HCT116 (cell line): Measurements from ENCODE around the gene IGF2BP3. TPM values are rescaled to one million over a fixed set of nuclear protein-coding genes. Genes with fewer than 3 reads are reported as not detected.

Source experiments
- ATAC-seq: fragments of 200-7000 bp; cut with Tn5 transposase; 2 replicates; pipeline ENCODE4 v1.9.1; 2020; ENCODE audit warnings: mild to moderate bottlenecking, moderate library complexity
- BruUV-seq: library from RNA; stranded (reverse); fragments of 400-500 nt; replicated peaks from 2 replicates; lab custom pipeline; 2021; lab: Mats Ljungman, UMichigan
- CTCF ChIA-PET: fragments of 300-600 bp; sonication (Branson Sonifier 250); formaldehyde crosslinking; loops from one replicate; lab custom pipeline; 2021; ENCODE audit warnings: antibody characterized with exemption; lab: Charles Lee
- POLR2A ChIA-PET: fragments of 300-600, 350-600 bp; sonication (Branson Sonifier 250); formaldehyde crosslinking; loops from one replicate; lab custom pipeline; 2021; ENCODE audit warnings: antibody characterized with exemption; lab: Charles Lee
- RAD21 ChIA-PET, 2 experiments: fragments of 300-600 bp; sonication (Branson Sonifier 250); formaldehyde crosslinking; loops; one replicate each; lab custom pipeline; 2023; ENCODE audit warnings: low total read pairs in 2 of 2; ENCODE audit not compliant: uncharacterized antibody in 2 of 2, unreplicated experiment in 2 of 2, low non-redundant PET in 1 of 2; lab: Charles Lee
- DNase-seq: peaks from one replicate; pipeline ENCODE4 v3.0.0-alpha.2; 2010; ENCODE audit warnings: low read depth, low spot score
- H2AFZ ChIP-seq: fragments of 200-600 bp; shearing (Covaris generic), sonication (generic); 2 replicates; pipeline ENCODE4 v1.6.1; 2017; ENCODE audit warnings: low read depth, mixed run types, mixed read lengths, antibody characterized with exemption, low read length; ENCODE audit not compliant: poor library complexity, severe bottlenecking
- H3K27ac ChIP-seq: 2 replicates; pipeline ENCODE4 v1.5.1; 2012; ENCODE audit warnings: low read depth, low read length
- H3K27me3 ChIP-seq: fragments of 200-600 bp; sonication (generic); 2 replicates; pipeline ENCODE4 v1.6.1; 2016; ENCODE audit warnings: mixed run types, low read length, mixed read lengths; ENCODE audit not compliant: insufficient read depth
- H3K36me3 ChIP-seq, 2 experiments: fragments of 200-500 bp in 1 of 2; fragments of 200-600 bp in 1 of 2; sonication (Bioruptor generic) in 1 of 2; sonication (generic) in 1 of 2; 2 replicates each; pipeline versions ENCODE4 v1.5.1 to v1.6.1; 2014 to 2016; ENCODE audit warnings: low read length in 2 of 2, inconsistent platforms in 1 of 2, mixed read lengths in 1 of 2, mixed run types in 1 of 2; ENCODE audit not compliant: insufficient read depth in 2 of 2, control insufficient read depth in 1 of 2
- H3K4me1 ChIP-seq, 2 experiments: fragments of 200-600 bp in 1 of 2; sonication (generic) in 1 of 2; 2 replicates each; pipeline versions ENCODE4 v1.5.1 to v1.6.1; 2012 to 2017; ENCODE audit warnings: low read length in 2 of 2, inconsistent platforms in 1 of 2, mild to moderate bottlenecking in 1 of 2, mixed read lengths in 1 of 2, mixed run types in 1 of 2, moderate library complexity in 1 of 2; ENCODE audit not compliant: insufficient read depth in 2 of 2, control insufficient read depth in 1 of 2
- H3K4me2 ChIP-seq: fragments of 200-600 bp; sonication (generic); 2 replicates; pipeline ENCODE4 v1.6.1; 2017; ENCODE audit warnings: mixed run types, low read length, mixed read lengths
- H3K4me3 ChIP-seq, 2 experiments: fragments of 200-600 bp in 1 of 2; sonication (generic) in 1 of 2; replicated peaks in 1 of 2; 2 replicates each; pipeline ENCODE4 v1.5.1; 2011 to 2016; ENCODE audit warnings: low read length in 2 of 2, control low read depth in 1 of 2, low read depth in 1 of 2, mild to moderate bottlenecking in 1 of 2, mixed read lengths in 1 of 2, mixed run types in 1 of 2
- H3K79me2 ChIP-seq: fragments of 200-600 bp; sonication (generic); 2 replicates; pipeline ENCODE4 v1.6.1; 2017; ENCODE audit warnings: mild to moderate bottlenecking, mixed run types, low read length, moderate library complexity, mixed read lengths; ENCODE audit not compliant: insufficient read depth
- H3K9ac ChIP-seq: fragments of 200-600 bp; sonication (generic); 2 replicates; pipeline ENCODE4 v1.6.1; 2016; ENCODE audit warnings: low read length, mixed read lengths
- H3K9me2 ChIP-seq: fragments of 200-600 bp; sonication (generic), shearing (Covaris generic); 2 replicates; pipeline ENCODE4 v1.6.1; 2017; ENCODE audit warnings: mixed run types, mild to moderate bottlenecking, moderate library complexity; ENCODE audit not compliant: insufficient read depth
- H3K9me3 ChIP-seq, 2 experiments: fragments of 200-500 bp in 1 of 2; fragments of 200-600 bp in 1 of 2; sonication (Bioruptor generic) in 1 of 2; sonication (generic) in 1 of 2; 2 replicates each; pipeline ENCODE4 v1.6.1; 2014 to 2017; ENCODE audit warnings: low read length in 2 of 2, mixed read lengths in 2 of 2, inconsistent platforms in 1 of 2, low read depth in 1 of 2, mild to moderate bottlenecking in 1 of 2, mixed run types in 1 of 2, moderate library complexity in 1 of 2; ENCODE audit not compliant: control insufficient read depth in 1 of 2, insufficient read depth in 1 of 2
- H4K20me1 ChIP-seq: fragments of 200-600 bp; sonication (generic), shearing (Covaris generic); 2 replicates; pipeline ENCODE4 v1.6.1; 2017; ENCODE audit warnings: mixed run types, mild to moderate bottlenecking, moderate library complexity; ENCODE audit not compliant: insufficient read depth
- CEBPB ChIP-seq: IDR thresholded peaks from 2 replicates; pipeline ENCODE4 v1.6.1; 2012; ENCODE audit warnings: low read depth
- CTCF ChIP-seq, 3 experiments: fragments of 200-600 bp in 1 of 3; sonication (generic) in 1 of 3; IDR thresholded peaks in 2 of 3; conservative IDR thresholded peaks in 1 of 3; 2 replicates each; pipeline ENCODE4 v1.5.1; 2012 to 2017; ENCODE audit warnings: low read depth in 2 of 3, low read length in 2 of 3, antibody characterized with exemption in 1 of 3, borderline replicate concordance in 1 of 3, control low read depth in 1 of 3, mild to moderate bottlenecking in 1 of 3, mixed read lengths in 1 of 3, mixed run types in 1 of 3, moderate library complexity in 1 of 3; ENCODE audit not compliant: insufficient read depth in 1 of 3
- EZH2 ChIP-seq: fragments of 200-600 bp; sonication (generic); IDR thresholded peaks from 2 replicates; pipeline ENCODE4 v1.6.1; 2017; ENCODE audit warnings: antibody characterized with exemption, mixed run types
- EZH2phosphoT487 ChIP-seq: fragments of 200-600 bp; IDR thresholded peaks from 2 replicates; pipeline ENCODE4 v1.6.1; 2018; ENCODE audit warnings: antibody characterized with exemption, borderline replicate concordance
- MAX ChIP-seq: IDR thresholded peaks from 2 replicates; pipeline ENCODE4 v1.6.1; 2012
- POLR2A ChIP-seq: IDR thresholded peaks from 2 replicates; pipeline ENCODE4 v1.7.0; 2011; ENCODE audit warnings: borderline replicate concordance; ENCODE audit not compliant: insufficient read depth, insufficient read length; ENCODE audit errors: extremely low read depth
- POLR2AphosphoS5 ChIP-seq: IDR thresholded peaks from 2 replicates; pipeline ENCODE4 v1.6.1; 2011; ENCODE audit warnings: mild to moderate bottlenecking, low read depth, low read length, moderate library complexity
- REST ChIP-seq: IDR thresholded peaks from 2 replicates; pipeline ENCODE4 v1.6.1; 2012; ENCODE audit warnings: low read depth
- SIN3A ChIP-seq: IDR thresholded peaks from 2 replicates; pipeline ENCODE4 v1.6.1; 2012; ENCODE audit warnings: low read depth
- SRF ChIP-seq: IDR thresholded peaks from 2 replicates; pipeline ENCODE4 v1.6.1; 2012; ENCODE audit warnings: low read depth
- TCF7L2 ChIP-seq: IDR thresholded peaks from 2 replicates; pipeline ENCODE4 v1.7.0; 2011; ENCODE audit warnings: borderline replicate concordance, inconsistent platforms; ENCODE audit not compliant: insufficient read depth, insufficient read length; ENCODE audit errors: extremely low read depth
- intact Hi-C: fragments of 100-400 bp; cut with micrococcal nuclease; formaldehyde crosslinking; loops from 2 replicates; pipeline ENCODE4 v1.10.0; 2022
- total RNA-seq: library from RNA; stranded (reverse); gene quantifications from one replicate; pipeline ENCODE4 v1.2.1, GENCODE V29; 2021; ENCODE audit not compliant: unreplicated experiment

Gene IGF2BP3
- total RNA-seq, 1 experiment from 2014 or later, result 79.1 TPM

GRCh38 chr7:23335136-23335535 lies 135.2 kb downstream of the IGF2BP3 start:
- Histone ChIP-seq H3K4me2 (peak overlapping the region; percentile 32), H3K9ac (no peak overlapping the region), H3K4me1 (peaks cover 54 to 57% of the 10 kb centered on the region in 2 experiments), H2AFZ (no peak overlapping the region), H3K9me2 (no peaks in the 10 kb centered on the region)
- POLR2A ChIA-PET, result interaction anchor here (1.0 kb wide), 1 partner anchor 12 kb away, joined by 3 read pairs; no protein-coding TSS in a partner anchor
- DNase-seq, result no peak
- no TSS peak for BruUV-seq
- TF ChIP-seq CEBPB (no peak), EZH2phosphoT487 (no peak), SIN3A (no peak), EZH2 (no peak), TCF7L2 (no peak), POLR2A (no peak), POLR2AphosphoS5 (no peak), CTCF (IDR thresholded peaks at IDR 0.05 in 2 of 3, conservative IDR thresholded peaks at IDR 0.05 in 1 of 3; ENCODE audit: borderline replicate concordance in 1 of 3, insufficient read depth in 1 of 3, low read depth in 2 of 3, low read length in 2 of 3) (no peak), MAX (no peak), REST (no peak), SRF (no peak)
- TF ChIP-seq, all 23 proteins: peak for 0
- Histone ChIP-seq H3K4me3 (no peak overlapping the region), H3K27ac (peak overlapping the region; percentile 43), H3K79me2 (peaks cover 14% of the 10 kb centered on the region; the same call in 1 of the 2 replicates), H3K36me3 (peaks cover 38 to 59% of the 10 kb centered on the region in 2 experiments), H3K27me3 (no peaks in the 10 kb centered on the region), H3K9me3 (peaks cover 0 to 8% of the 10 kb centered on the region in 2 experiments; a peak in 1 of 4 replicates), H4K20me1 (peaks cover 7% of the 10 kb centered on the region; the same call in 1 of the 2 replicates)
- intact Hi-C loops, result no loop called here
- CTCF ChIA-PET, result interaction anchor here (1.3 kb wide), 1 partner anchor 62 kb away, joined by 3 read pairs; no protein-coding TSS in a partner anchor
- RAD21 ChIA-PET, result no interaction called here
- ATAC-seq, result 0 out of 2 replicates have a peak, but pooled peaks have one; percentile 8
